Measurements from ENCODE around the gene GPR35.

The GPR35 gene

DNA sequence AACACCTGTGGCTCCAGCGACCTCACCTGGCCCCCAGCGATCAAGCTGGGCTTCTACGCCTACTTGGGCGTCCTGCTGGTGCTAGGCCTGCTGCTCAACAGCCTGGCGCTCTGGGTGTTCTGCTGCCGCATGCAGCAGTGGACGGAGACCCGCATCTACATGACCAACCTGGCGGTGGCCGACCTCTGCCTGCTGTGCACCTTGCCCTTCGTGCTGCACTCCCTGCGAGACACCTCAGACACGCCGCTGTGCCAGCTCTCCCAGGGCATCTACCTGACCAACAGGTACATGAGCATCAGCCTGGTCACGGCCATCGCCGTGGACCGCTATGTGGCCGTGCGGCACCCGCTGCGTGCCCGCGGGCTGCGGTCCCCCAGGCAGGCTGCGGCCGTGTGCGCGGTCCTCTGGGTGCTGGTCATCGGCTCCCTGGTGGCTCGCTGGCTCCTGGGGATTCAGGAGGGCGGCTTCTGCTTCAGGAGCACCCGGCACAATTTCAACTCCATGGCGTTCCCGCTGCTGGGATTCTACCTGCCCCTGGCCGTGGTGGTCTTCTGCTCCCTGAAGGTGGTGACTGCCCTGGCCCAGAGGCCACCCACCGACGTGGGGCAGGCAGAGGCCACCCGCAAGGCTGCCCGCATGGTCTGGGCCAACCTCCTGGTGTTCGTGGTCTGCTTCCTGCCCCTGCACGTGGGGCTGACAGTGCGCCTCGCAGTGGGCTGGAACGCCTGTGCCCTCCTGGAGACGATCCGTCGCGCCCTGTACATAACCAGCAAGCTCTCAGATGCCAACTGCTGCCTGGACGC lies 4.9 kb downstream of the GPR35 start:
- DNase-seq (ENCODE audit: extremely low spot score) = no peak
- POLR2A ChIA-PET = no interaction called here
- CTCF ChIA-PET = no interaction called here
- TF ChIP-seq LEF1 (IDR thresholded peaks at IDR 0.05; ENCODE audit: borderline replicate concordance) (no peak), HDGF (IDR thresholded peaks at IDR 0.05; ENCODE audit: borderline replicate concordance) (no peak), FOXK2 (IDR thresholded peaks at IDR 0.05) (no peak), TARDBP (IDR thresholded peaks at IDR 0.05) (no peak), L3MBTL2 (conservative IDR thresholded peaks at IDR 0.05) (no peak)

DNA sequence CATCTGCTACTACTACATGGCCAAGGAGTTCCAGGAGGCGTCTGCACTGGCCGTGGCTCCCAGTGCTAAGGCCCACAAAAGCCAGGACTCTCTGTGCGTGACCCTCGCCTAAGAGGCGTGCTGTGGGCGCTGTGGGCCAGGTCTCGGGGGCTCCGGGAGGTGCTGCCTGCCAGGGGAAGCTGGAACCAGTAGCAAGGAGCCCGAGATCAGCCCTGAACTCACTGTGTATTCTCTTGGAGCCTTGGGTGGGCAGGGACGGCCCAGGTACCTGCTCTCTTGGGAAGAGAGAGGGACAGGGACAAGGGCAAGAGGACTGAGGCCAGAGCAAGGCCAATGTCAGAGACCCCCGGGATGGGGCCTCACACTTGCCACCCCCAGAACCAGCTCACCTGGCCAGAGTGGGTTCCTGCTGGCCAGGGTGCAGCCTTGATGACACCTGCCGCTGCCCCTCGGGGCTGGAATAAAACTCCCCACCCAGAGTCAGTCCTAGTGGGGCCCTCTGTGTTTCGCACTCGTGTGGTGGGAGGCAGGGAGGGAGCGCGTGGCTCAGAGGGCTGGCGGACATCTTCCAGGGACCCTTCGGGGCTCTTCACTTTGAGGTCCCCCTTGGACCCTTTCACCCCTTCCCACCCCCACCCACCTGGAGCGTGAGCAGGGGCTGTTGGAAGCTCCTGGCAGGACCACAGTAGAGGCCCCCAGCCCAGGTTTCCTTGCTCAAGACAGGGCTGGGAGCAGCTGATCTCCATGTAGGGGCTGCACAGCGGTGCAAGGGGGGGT lies 5.7 kb downstream of the GPR35 start:
- POLR2A ChIA-PET = no interaction called here
- TF ChIP-seq CTBP1 (IDR thresholded peaks at IDR 0.05; ENCODE audit: borderline replicate concordance) (no peak), HDGF (IDR thresholded peaks at IDR 0.05; ENCODE audit: borderline replicate concordance) (no peak), LEF1 (IDR thresholded peaks at IDR 0.05; ENCODE audit: borderline replicate concordance) (no peak), TARDBP (IDR thresholded peaks at IDR 0.05) (no peak), L3MBTL2 (conservative IDR thresholded peaks at IDR 0.05) (no peak), FOXA1 (IDR thresholded peaks at IDR 0.05) (no peak), SUZ12 (IDR thresholded peaks at IDR 0.05) (no peak), ARNT (IDR thresholded peaks at IDR 0.05) (no peak), ZNF384 (IDR thresholded peaks at IDR 0.05) (no peak), NFRKB (IDR thresholded peaks at IDR 0.05) (no peak), BHLHE40 (IDR thresholded peaks at IDR 0.05; ENCODE audit: borderline replicate concordance) (no peak), FOXK2 (IDR thresholded peaks at IDR 0.05) (no peak), SP1 (IDR thresholded peaks at IDR 0.05) (no peak), FOXM1 (IDR thresholded peaks at IDR 0.05; ENCODE audit: borderline replicate concordance) (no peak), ELF4 (IDR thresholded peaks at IDR 0.05) (no peak)
- TF ChIP-seq, protein P1, sequence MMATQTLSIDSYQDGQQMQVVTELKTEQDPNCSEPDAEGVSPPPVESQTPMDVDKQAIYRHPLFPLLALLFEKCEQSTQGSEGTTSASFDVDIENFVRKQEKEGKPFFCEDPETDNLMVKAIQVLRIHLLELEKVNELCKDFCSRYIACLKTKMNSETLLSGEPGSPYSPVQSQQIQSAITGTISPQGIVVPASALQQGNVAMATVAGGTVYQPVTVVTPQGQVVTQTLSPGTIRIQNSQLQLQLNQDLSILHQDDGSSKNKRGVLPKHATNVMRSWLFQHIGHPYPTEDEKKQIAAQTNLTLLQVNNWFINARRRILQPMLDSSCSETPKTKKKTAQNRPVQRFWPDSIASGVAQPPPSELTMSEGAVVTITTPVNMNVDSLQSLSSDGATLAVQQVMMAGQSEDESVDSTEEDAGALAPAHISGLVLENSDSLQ (IDR thresholded peaks at IDR 0.05) = no peak
- no peak for DNase-seq (ENCODE audit: extremely low spot score)
- CTCF ChIA-PET = no interaction called here

DNA sequence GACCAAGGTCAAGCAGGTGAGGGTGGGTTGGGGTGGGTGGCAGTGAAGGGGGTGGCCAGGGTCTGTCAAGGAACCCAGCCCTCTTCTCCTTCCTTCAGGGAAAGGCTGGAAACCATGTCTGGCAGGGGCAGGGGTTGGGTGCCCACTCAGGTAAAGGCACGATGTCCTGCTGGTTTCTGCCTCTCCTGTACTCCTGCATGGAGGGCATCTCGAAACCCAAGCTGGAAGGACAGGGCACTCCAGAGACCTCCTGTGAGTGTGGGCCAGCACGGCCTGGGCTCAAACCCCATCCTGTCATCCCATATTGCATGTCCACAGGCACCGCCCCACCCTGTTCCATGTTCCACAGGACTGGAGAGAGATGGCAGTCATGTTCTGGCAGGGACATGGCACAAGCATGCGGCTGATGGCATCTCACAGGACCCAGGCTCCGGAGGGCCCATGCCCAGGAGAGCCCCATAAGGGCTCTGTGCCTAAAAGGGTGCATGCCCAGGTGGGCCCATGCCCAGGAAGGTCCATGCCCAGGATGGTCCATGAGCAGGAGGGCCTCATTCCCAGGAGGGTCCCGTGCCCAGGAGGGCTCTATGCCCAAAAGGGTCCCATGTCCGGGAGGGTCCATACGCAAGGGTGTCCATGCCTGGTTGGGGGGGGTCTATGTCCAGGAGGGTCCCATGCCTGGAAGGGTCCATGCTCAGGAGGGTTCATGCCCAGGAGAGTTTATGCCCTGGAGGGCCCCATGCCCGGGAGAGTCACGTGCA lies 6.4 kb downstream of the GPR35 start:
- TF ChIP-seq FOXM1 (IDR thresholded peaks at IDR 0.05; ENCODE audit: borderline replicate concordance) (no peak), ARNT (IDR thresholded peaks at IDR 0.05) (no peak), ZNF384 (IDR thresholded peaks at IDR 0.05) (no peak), SP1 (IDR thresholded peaks at IDR 0.05) (no peak), FOXA1 (IDR thresholded peaks at IDR 0.05) (no peak), TARDBP (IDR thresholded peaks at IDR 0.05) (no peak), HDGF (IDR thresholded peaks at IDR 0.05; ENCODE audit: borderline replicate concordance) (no peak), LEF1 (IDR thresholded peaks at IDR 0.05; ENCODE audit: borderline replicate concordance) (no peak), L3MBTL2 (conservative IDR thresholded peaks at IDR 0.05) (no peak), NFRKB (IDR thresholded peaks at IDR 0.05) (no peak), FOXK2 (IDR thresholded peaks at IDR 0.05) (no peak), SUZ12 (IDR thresholded peaks at IDR 0.05) (no peak), BHLHE40 (IDR thresholded peaks at IDR 0.05; ENCODE audit: borderline replicate concordance) (no peak), CTBP1 (IDR thresholded peaks at IDR 0.05; ENCODE audit: borderline replicate concordance) (no peak)
- TF ChIP-seq, protein P1 (IDR thresholded peaks at IDR 0.05) = no peak
- no peak for DNase-seq (ENCODE audit: extremely low spot score)
- ChIA-PET CTCF (no interaction called here), POLR2A (no interaction called here)

DNA sequence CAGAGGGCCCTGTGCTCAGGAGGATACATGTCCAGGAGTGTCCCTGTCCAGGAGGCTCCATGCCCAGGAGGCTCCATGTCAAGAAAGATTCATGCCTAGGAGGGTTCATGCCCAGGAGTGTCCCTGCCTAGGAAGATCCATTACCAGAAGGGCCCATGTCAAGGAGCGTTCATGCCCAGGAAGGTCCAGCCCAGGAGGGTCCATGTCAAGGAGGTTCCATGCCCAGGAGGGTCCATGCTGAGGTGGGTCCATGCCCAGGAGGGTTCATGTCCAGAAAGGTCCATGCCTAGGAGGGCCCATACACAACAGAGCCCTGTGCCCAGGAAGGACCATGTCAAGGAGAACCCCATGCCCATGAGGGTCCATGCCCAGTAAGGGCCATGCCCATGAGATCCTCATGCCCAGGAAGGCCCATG lies 7.0 kb downstream of the GPR35 start:
- ChIA-PET POLR2A (no interaction called here), CTCF (no interaction called here)
- no peak for DNase-seq (ENCODE audit: extremely low spot score)
- TF ChIP-seq ZNF384 (IDR thresholded peaks at IDR 0.05) = no peak
- TF ChIP-seq TARDBP (IDR thresholded peaks at IDR 0.05) = no peak
- no peak for TF ChIP-seq CTBP1 (IDR thresholded peaks at IDR 0.05; ENCODE audit: borderline replicate concordance)
- no peak for TF ChIP-seq HDGF (IDR thresholded peaks at IDR 0.05; ENCODE audit: borderline replicate concordance)
- TF ChIP-seq SUZ12 (IDR thresholded peaks at IDR 0.05) = no peak

DNA sequence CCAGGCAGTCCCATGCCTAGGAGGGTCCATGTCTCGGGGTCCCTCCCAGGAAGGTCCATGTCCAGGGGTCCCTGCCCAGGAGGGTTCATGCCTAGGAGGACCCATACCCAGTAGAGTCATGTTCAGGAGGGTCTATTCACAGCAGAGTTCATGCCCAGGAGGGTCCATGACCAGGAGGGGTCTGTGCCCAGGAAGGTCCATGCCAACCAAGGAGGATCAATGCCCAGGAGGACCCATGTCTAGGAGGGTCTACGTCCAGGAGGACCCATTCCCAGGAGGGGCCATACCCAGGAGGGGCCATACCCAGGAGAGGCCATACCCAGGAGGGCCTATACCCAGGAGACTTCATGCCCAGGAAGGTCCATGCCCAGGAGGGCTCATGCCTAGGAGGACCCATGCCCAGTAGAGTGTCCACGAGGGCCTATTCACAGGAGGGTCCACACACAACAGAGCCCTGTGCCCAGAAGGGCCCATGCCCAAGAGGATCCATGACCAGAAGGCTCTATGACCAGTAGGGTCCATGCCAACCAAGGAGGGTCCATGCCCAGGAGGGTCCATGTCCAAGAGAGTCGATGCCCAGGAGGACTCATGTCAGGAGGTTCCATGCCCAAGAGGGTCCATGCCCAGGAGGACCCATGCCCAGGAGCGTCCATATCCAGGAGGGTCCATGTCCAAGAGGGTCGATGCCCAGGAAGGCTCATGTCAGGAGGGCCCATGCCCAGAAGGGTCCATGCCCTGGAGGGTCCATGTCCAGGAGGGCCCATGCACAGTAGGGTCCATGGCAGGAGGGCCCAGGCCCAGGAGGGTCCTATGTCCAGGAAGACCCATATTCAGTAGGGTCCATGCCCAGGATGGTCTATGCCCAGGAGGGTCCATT lies 10.1 kb downstream of the GPR35 start:
- ChIA-PET CTCF (interaction anchor here (0.7 kb wide), 1 partner anchor 1024 kb away, joined by 3 read pairs; no protein-coding TSS in a partner anchor), POLR2A (no interaction called here)
- DNase-seq (ENCODE audit: extremely low spot score) = no peak
- TF ChIP-seq TARDBP (IDR thresholded peaks at IDR 0.05) = no peak
- TF ChIP-seq BHLHE40 (IDR thresholded peaks at IDR 0.05; ENCODE audit: borderline replicate concordance) = no peak
- TF ChIP-seq SP1 (IDR thresholded peaks at IDR 0.05) = no peak
- TF ChIP-seq SUZ12 (IDR thresholded peaks at IDR 0.05) = no peak
- TF ChIP-seq LEF1 (IDR thresholded peaks at IDR 0.05; ENCODE audit: borderline replicate concordance) = no peak
- TF ChIP-seq, protein P1 (IDR thresholded peaks at IDR 0.05) = no peak
- no peak for TF ChIP-seq FOXM1 (IDR thresholded peaks at IDR 0.05; ENCODE audit: borderline replicate concordance)
- TF ChIP-seq ZNF384 (IDR thresholded peaks at IDR 0.05) = no peak
- TF ChIP-seq HDGF (IDR thresholded peaks at IDR 0.05; ENCODE audit: borderline replicate concordance) = no peak
- TF ChIP-seq FOXK2 (IDR thresholded peaks at IDR 0.05) = no peak
- TF ChIP-seq CTBP1 (IDR thresholded peaks at IDR 0.05; ENCODE audit: borderline replicate concordance) = no peak
- no peak for TF ChIP-seq ELF4 (IDR thresholded peaks at IDR 0.05)
- no peak for TF ChIP-seq ARNT (IDR thresholded peaks at IDR 0.05)
- TF ChIP-seq L3MBTL2 (conservative IDR thresholded peaks at IDR 0.05) = no peak
- no peak for TF ChIP-seq FOXA1 (IDR thresholded peaks at IDR 0.05)
- TF ChIP-seq NFRKB (IDR thresholded peaks at IDR 0.05) = no peak

Data from HEK293T (cell line).